EL (cell line): ENCODE results near the gene NOXA1.
A peak's percentile ranks its signal among the peaks of the same experiment; 100 is the strongest.

ENCODE experiments used
- DNase-seq: peaks from one replicate; pipeline ENCODE4 v3.0.0-alpha.2; 2016

NOXA1 gene

DNA sequence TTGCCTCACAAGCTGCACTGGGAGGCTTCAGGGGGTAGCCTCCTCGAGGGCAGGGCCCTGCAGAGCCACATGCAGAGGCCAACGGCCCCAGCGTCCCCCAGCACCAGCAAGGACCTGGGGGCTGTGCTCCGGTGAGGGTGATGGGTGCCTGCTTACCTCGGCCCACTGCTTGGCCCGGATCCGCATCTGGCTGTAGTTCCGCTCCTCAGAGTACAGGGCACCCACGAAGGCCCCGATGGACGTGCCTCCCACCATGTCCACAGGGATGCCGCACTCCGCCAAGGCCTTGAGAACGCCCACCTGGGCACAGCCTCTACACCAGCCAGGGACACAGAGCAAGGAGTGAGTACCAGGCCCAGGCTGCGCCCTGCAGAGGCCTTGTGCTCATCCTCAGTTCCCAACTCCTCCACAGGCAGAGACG, 44.0 kb downstream of the NOXA1 start:
- no peak for DNase-seq

DNA sequence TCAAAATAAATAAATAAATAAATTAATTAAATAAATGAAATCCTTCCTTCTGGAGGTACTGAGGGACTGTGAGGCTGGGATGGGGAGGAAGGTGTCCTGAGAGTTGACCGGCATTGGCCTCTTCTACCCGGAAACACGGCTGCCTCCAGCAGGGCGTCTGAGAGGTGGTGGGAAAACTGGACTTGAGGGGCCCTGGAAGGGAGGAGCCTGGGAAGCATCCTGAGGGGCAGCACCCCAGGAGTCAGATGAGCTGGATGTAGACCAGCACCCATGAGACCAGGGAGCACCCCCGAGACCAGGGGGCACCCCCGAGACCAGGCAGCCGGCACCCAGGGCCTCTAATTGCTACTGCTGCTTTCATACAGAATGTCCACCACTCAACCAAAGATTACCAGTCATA, 44.7 kb downstream of the NOXA1 start:
- DNase-seq, result no peak

GRCh38 chr9:137470785-137471184, 47.6 kb downstream of the NOXA1 start:
- no peak for DNase-seq

GRCh38 chr9:137474271-137474670, 51.1 kb downstream of the NOXA1 start:
- no peak for DNase-seq

DNA sequence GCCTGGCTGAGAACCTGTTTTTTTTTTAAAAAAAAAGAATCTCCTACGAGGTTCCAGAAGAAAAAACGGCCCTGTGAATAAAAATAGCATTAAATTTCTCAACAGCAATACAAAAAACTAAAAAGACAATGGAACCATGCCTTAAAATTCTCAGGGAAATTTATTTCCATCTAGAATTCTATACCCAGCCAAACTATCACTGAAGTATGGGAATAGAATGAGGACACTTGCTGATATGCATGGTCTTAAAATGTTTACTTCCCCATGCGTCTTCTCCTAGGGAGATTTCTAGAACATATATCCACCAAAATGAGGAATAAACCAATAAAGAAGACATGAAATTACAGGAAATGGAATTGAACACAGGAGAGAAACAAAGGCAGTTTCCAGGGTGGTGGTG, 52.5 kb downstream of the NOXA1 start:
- no peak for DNase-seq

- DNase-seq, result no peak
These were observed 53.7 kb downstream of the NOXA1 start for GRCh38 chr9:137476856-137477255.

DNA sequence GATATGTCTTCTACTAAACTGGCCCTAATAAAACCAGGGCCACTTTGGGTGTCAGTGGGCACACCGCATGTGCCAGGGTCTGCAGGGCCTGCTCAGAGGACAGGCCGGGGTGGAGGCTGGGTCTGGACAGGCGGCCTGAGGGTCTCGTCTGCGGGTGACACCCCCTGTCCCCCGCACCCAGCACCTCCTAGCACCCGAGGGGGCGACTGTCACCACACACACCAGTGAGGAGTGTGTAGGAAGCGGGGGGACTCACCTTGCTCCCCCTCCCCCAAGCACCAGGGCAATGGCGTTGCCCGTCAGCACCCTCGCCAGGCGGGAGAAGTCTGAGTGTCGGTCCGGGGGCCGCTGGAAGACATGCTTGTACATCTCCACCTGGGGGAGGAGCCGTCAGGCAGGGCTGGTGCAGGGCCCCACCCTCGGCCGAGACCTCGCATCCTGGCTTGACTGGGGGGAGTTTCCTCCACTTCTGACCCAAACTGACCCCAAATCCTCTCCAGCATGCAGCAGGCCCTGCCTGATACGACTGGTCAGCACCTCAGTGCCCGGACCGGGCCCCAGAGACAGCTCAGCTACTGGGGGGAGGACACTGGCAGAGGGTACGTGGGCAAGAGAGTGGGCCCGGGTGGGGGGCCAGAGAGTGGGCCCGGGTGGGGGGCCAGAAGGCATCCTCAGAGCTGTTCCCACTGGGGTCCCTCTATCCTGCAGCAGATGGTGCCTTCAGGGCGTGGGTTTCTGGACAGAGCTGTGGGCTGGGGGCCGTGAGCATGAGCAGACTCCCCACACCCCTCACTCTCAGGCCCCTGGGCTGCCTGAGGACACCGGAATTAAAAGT, 54.8 kb downstream of the NOXA1 start:
- DNase-seq, result no peak

DNA sequence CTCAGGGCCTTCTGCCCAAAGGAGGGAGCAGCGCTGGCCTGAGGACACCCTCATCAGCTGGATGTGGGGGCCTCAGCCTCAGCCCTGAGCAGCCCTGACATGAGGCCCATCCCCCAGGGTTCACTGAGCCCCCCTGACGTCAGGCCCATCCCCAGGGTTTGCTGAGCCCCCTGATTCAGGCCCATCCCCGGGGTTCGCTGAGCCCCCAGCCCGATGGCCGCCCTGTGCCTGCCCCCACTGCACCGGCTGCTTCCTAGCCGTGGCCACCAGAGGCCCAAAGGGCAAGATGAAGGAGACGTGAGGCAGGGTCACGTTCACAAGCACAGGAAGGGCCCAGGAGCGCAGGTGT, 55.4 kb downstream of the NOXA1 start:
- DNase-seq, result no peak

- peak; percentile 39 for DNase-seq
These were observed 56.0 kb downstream of the NOXA1 start for GRCh38 chr9:137478962-137479861.

GRCh38 chr9:137479892-137480685, 56.9 kb downstream of the NOXA1 start:
- no peak for DNase-seq

GRCh38 chr9:137480686-137481683, 57.8 kb downstream of the NOXA1 start:
- no peak for DNase-seq

- DNase-seq, result peak; percentile 85
These were observed 59.0 kb downstream of the NOXA1 start for GRCh38 chr9:137482094-137482781.
